Hepatocyte (in vitro differentiated cells): ENCODE results near the gene SERPINA5. TPM values are rescaled to one million over a fixed set of nuclear protein-coding genes. Genes with fewer than 3 reads are reported as not detected.

Experiments
- DNase-seq: peaks from one replicate; pipeline ENCODE4 v3.0.0-alpha.2; 2016; ENCODE audit warnings: low spot score
- H2AFZ ChIP-seq: fragments of 200-600 bp; sonication (generic); 2 replicates; pipeline ENCODE4 v1.6.0; 2016; ENCODE audit warnings: antibody characterized with exemption, mild to moderate bottlenecking
- H3K27ac ChIP-seq: fragments of 200-600 bp; sonication (generic); 2 replicates; pipeline ENCODE4 v1.5.1; 2016; ENCODE audit warnings: mild to moderate bottlenecking
- H3K27me3 ChIP-seq: fragments of 200-600 bp; sonication (generic); 2 replicates; pipeline ENCODE4 v1.6.1; 2016
- H3K36me3 ChIP-seq: fragments of 200-600 bp; sonication (generic); replicated peaks from 2 replicates; pipeline ENCODE4 v1.5.1; 2016; ENCODE audit warnings: low read depth; ENCODE audit not compliant: insufficient read depth
- H3K4me1 ChIP-seq: fragments of 200-600 bp; sonication (generic); 2 replicates; pipeline ENCODE4 v1.5.1; 2016; ENCODE audit warnings: mild to moderate bottlenecking, moderate library complexity; ENCODE audit not compliant: insufficient read depth
- H3K4me2 ChIP-seq: fragments of 200-600 bp; sonication (generic); 2 replicates; pipeline ENCODE4 v1.6.0; 2016
- H3K4me3 ChIP-seq: fragments of 200-600 bp; sonication (generic); 2 replicates; pipeline ENCODE4 v1.5.1; 2016; ENCODE audit warnings: mild to moderate bottlenecking
- H3K79me2 ChIP-seq: fragments of 200-600 bp; sonication (generic); 2 replicates; pipeline ENCODE4 v1.6.0; 2017; ENCODE audit warnings: mild to moderate bottlenecking
- H3K9me2 ChIP-seq: fragments of 200-600 bp; sonication (generic); replicated peaks from 2 replicates; pipeline ENCODE4 v1.6.0; 2017; ENCODE audit warnings: mild to moderate bottlenecking; ENCODE audit not compliant: insufficient read depth
- H3K9me3 ChIP-seq: fragments of 200-600 bp; sonication (generic); 2 replicates; pipeline ENCODE4 v1.5.1; 2016; ENCODE audit warnings: low read depth, mild to moderate bottlenecking
- H4K20me1 ChIP-seq: fragments of 200-600 bp; sonication (generic); 2 replicates; pipeline ENCODE4 v1.6.0; 2016; ENCODE audit warnings: mild to moderate bottlenecking; ENCODE audit not compliant: insufficient read depth, poor library complexity, severe bottlenecking
- CTCF ChIP-seq: fragments of 200-600 bp; sonication (generic); IDR thresholded peaks from 2 replicates; pipeline ENCODE4 v1.5.1; 2016; ENCODE audit warnings: antibody characterized with exemption, mild to moderate bottlenecking; ENCODE audit not compliant: poor library complexity
- EZH2 ChIP-seq: fragments of 200-600 bp; sonication (generic); IDR thresholded peaks from 2 replicates; pipeline ENCODE4 v1.6.1; 2016; ENCODE audit warnings: antibody characterized with exemption, mild to moderate bottlenecking, borderline replicate concordance
- EZH2phosphoT487 ChIP-seq: fragments of 200-600 bp; sonication (generic); IDR thresholded peaks from one replicate; pipeline ENCODE4 v1.6.1; 2018; ENCODE audit warnings: antibody characterized with exemption, mild to moderate bottlenecking, low read depth, moderate library complexity; ENCODE audit not compliant: unreplicated experiment, severe bottlenecking
- WGBS: methylation state at CpG from one replicate; pipeline ENCODE4 v1.1.6; 2016; ENCODE audit warnings: low lambda C conversion rate; ENCODE audit errors: missing lambda C conversion rate; 5-methylcytosine and 5-hydroxymethylcytosine counted together
- polyA plus RNA-seq: library from polyadenylated mRNA; unstranded; fragments of >200 nt; fragmentation: Nextera tagmentation; extraction: Ambion mirVana; gene quantifications from 2 replicates; pipeline ENCODE4 v1.2.1, GENCODE V29; 2016
- total RNA-seq: library from RNA; depleted of rRNA; stranded (reverse); fragments of >200 nt; gene quantifications from 2 replicates; pipeline ENCODE4 v1.2.3, GENCODE V29; 2014

SERPINA5 gene
- total and polyA plus RNA-seq, 2 experiments from 2014 or later = 88.8 to 98.7 TPM

- no peaks in the 10 kb centered on the region for H4K20me1 ChIP-seq
- H3K27ac ChIP-seq = no peak overlapping the region
- H3K9me3 ChIP-seq = no peaks in the 10 kb centered on the region
- H3K9me2 ChIP-seq = no peaks in the 10 kb centered on the region
- no peak overlapping the region for H3K4me2 ChIP-seq
- no peak overlapping the region for H3K4me3 ChIP-seq
- no peaks in the 10 kb centered on the region for H3K36me3 ChIP-seq
- H3K4me1 ChIP-seq = no peaks in the 10 kb centered on the region
- TF ChIP-seq EZH2 (no peak), EZH2phosphoT487 (no peak), CTCF (no peak)
- H3K27me3 ChIP-seq = no peaks in the 10 kb centered on the region
- H2AFZ ChIP-seq = no peak overlapping the region
- 90% methylated on average over 11 of the region's 11 CpGs for WGBS
- DNase-seq = no peak
- H3K79me2 ChIP-seq = no peaks in the 10 kb centered on the region
These were observed 58.0 kb downstream of the SERPINA5 start for GRCh38 chr14:94638961-94639817.

GRCh38 chr14:94640721-94641631 lies 59.8 kb downstream of the SERPINA5 start:
- Histone ChIP-seq H3K27ac (no peak overlapping the region), H4K20me1 (no peaks in the 10 kb centered on the region), H3K4me1 (no peaks in the 10 kb centered on the region), H3K27me3 (no peaks in the 10 kb centered on the region), H3K79me2 (no peaks in the 10 kb centered on the region), H3K9me3 (no peaks in the 10 kb centered on the region), H3K4me3 (no peak overlapping the region), H3K4me2 (no peak overlapping the region), H2AFZ (no peak overlapping the region), H3K36me3 (no peaks in the 10 kb centered on the region), H3K9me2 (no peaks in the 10 kb centered on the region)
- peak; percentile 23 for DNase-seq
- WGBS = 86% methylated on average over 10 of the region's 10 CpGs
- TF ChIP-seq EZH2phosphoT487 (no peak), EZH2 (no peak), CTCF (no peak)

GRCh38 chr14:94641632-94641955 lies 60.4 kb downstream of the SERPINA5 start:
- TF ChIP-seq EZH2phosphoT487 (no peak), CTCF (no peak)
- Histone ChIP-seq H3K4me3 (no peak overlapping the region), H3K79me2 (no peaks in the 10 kb centered on the region), H2AFZ (no peak overlapping the region), H3K4me1 (no peaks in the 10 kb centered on the region), H3K36me3 (no peaks in the 10 kb centered on the region), H3K4me2 (no peak overlapping the region), H3K9me3 (no peaks in the 10 kb centered on the region), H3K9me2 (no peaks in the 10 kb centered on the region), H4K20me1 (no peaks in the 10 kb centered on the region), H3K27me3 (no peaks in the 10 kb centered on the region), H3K27ac (no peak overlapping the region)
- no peak for DNase-seq
- 98% methylated on average over 12 of the region's 12 CpGs for WGBS

Other genes starting within 250 kb of the SERPINA5 start
- not detected in 2 replicates for gene SERPINA2, start 214.7 kb upstream of the SERPINA5 start, total RNA-seq
- gene SERPINA2, start 214.7 kb upstream of the SERPINA5 start, polyA plus RNA-seq = not detected in 2 replicates
- gene SERPINA1, start 192.8 kb upstream of the SERPINA5 start, total RNA-seq = 5,074 and 5,718 TPM in 2 replicates
- gene SERPINA1, start 192.8 kb upstream of the SERPINA5 start, polyA plus RNA-seq = 3,463 and 3,480 TPM in 2 replicates
- 8.0 and 10.8 TPM in 2 replicates for gene SERPINA11, start 128.6 kb upstream of the SERPINA5 start, total RNA-seq
- 13.2 and 16.7 TPM in 2 replicates for gene SERPINA11, start 128.6 kb upstream of the SERPINA5 start, polyA plus RNA-seq
- gene SERPINA9, start 105.2 kb upstream of the SERPINA5 start, total RNA-seq = 0.60 TPM in 1 of 2 replicates, not detected in the other
- gene SERPINA9, start 105.2 kb upstream of the SERPINA5 start, polyA plus RNA-seq = not detected in 2 replicates
- gene SERPINA12, start 72.0 kb upstream of the SERPINA5 start, total RNA-seq = 0.60 TPM in 1 of 2 replicates, not detected in the other
- 0.25 and 0.90 TPM in 2 replicates for gene SERPINA12, start 72.0 kb upstream of the SERPINA5 start, polyA plus RNA-seq
- 22.7 and 27.8 TPM in 2 replicates for gene SERPINA4, start 20.0 kb upstream of the SERPINA5 start, total RNA-seq
- gene SERPINA4, start 20.0 kb upstream of the SERPINA5 start, polyA plus RNA-seq = 26.9 and 35.2 TPM in 2 replicates
- 402 and 457 TPM in 2 replicates for gene SERPINA3, start 31.0 kb downstream of the SERPINA5 start, total RNA-seq
- 359 and 461 TPM in 2 replicates for gene SERPINA3, start 31.0 kb downstream of the SERPINA5 start, polyA plus RNA-seq
- 0.17 TPM in 1 of 2 replicates, not detected in the other for gene GSC, start 188.7 kb downstream of the SERPINA5 start, total RNA-seq
- 0.30 TPM in 1 of 2 replicates, not detected in the other for gene GSC, start 188.7 kb downstream of the SERPINA5 start, polyA plus RNA-seq